ENCODE data around the gene RAB1A. TPM values are rescaled to one million over a fixed set of nuclear protein-coding genes. Genes with fewer than 3 reads are reported as not detected.

Gene RAB1A
- total and polyA plus RNA-seq, 10 of the 15 experiments (the other 5 are each of a cell fraction or from before 2014, with no cell fraction given): 48.9 to 171 (median 83.4) TPM

GRCh38 chr2:65136253-65136652 is 6.3 kb upstream of the RAB1A start:
- ATAC-seq: no peak
- 25% methylated on average over 1 of the region's 1 CpG for WGBS (ENCODE audit: insufficient coverage, insufficient replicate concordance, low lambda C conversion rate, missing lambda C conversion rate)
- ChIA-PET RAD21 (ENCODE audit: unreplicated experiment) (no interaction called here), POLR2A (interaction anchor here (0.7 to 1.1 kb wide), 3 partner anchors 11 to 58 kb away, joined by 3 to 15 read pairs (median 5); no protein-coding TSS in a partner anchor), CTCF (interaction anchor here (1.4 kb wide), 1 partner anchor 33 kb away, joined by 8 read pairs; no protein-coding TSS in a partner anchor), SMC1A (ENCODE audit: uncharacterized antibody, unreplicated experiment) (interaction anchor here (0.7 kb wide), 1 partner anchor 21 kb away, joined by 3 read pairs; no protein-coding TSS in a partner anchor)
- Histone ChIP-seq H2AFZ (ENCODE audit: control insufficient read depth, low read depth, low read length) (no peak overlapping the region), H3K79me2 (ENCODE audit: control insufficient read depth, insufficient read depth, low read length) (no peaks in the 10 kb centered on the region), H3K4me1 (ENCODE audit: control insufficient read depth, insufficient read depth, low read length) (no peaks in the 10 kb centered on the region), H3K27me3 (replicated peaks in 1 of 2; ENCODE audit: control insufficient read depth in 2 of 2, insufficient read depth in 2 of 2, low read length in 1 of 2) (no peaks in the 10 kb centered on the region), H3K4me2 (ENCODE audit: control insufficient read depth, insufficient read depth) (no peak overlapping the region), H3K36me3 (ENCODE audit: control insufficient read depth in 2 of 2, insufficient read depth in 2 of 2, low read length in 1 of 2) (no peaks in the 10 kb centered on the region), H3K27ac (ENCODE audit: control insufficient read depth, insufficient read depth) (no peak overlapping the region), H3K4me3 (no peak overlapping the region), H3K9ac (ENCODE audit: control insufficient read depth, insufficient read depth, low read length) (no peak overlapping the region), H3K9me3 (replicated peaks; ENCODE audit: control insufficient read depth, insufficient read depth, low read length) (no peaks in the 10 kb centered on the region), H4K20me1 (ENCODE audit: control insufficient read depth, insufficient read depth) (no peaks in the 10 kb centered on the region)
- in situ Hi-C loops (cut with MboI) (no loop called here), intact Hi-C loops (cut with micrococcal nuclease; ENCODE audit: unreplicated experiment) (no loop called here)
- BruUV-seq (replicated peaks): no TSS peak
- TF ChIP-seq, protein P1, sequence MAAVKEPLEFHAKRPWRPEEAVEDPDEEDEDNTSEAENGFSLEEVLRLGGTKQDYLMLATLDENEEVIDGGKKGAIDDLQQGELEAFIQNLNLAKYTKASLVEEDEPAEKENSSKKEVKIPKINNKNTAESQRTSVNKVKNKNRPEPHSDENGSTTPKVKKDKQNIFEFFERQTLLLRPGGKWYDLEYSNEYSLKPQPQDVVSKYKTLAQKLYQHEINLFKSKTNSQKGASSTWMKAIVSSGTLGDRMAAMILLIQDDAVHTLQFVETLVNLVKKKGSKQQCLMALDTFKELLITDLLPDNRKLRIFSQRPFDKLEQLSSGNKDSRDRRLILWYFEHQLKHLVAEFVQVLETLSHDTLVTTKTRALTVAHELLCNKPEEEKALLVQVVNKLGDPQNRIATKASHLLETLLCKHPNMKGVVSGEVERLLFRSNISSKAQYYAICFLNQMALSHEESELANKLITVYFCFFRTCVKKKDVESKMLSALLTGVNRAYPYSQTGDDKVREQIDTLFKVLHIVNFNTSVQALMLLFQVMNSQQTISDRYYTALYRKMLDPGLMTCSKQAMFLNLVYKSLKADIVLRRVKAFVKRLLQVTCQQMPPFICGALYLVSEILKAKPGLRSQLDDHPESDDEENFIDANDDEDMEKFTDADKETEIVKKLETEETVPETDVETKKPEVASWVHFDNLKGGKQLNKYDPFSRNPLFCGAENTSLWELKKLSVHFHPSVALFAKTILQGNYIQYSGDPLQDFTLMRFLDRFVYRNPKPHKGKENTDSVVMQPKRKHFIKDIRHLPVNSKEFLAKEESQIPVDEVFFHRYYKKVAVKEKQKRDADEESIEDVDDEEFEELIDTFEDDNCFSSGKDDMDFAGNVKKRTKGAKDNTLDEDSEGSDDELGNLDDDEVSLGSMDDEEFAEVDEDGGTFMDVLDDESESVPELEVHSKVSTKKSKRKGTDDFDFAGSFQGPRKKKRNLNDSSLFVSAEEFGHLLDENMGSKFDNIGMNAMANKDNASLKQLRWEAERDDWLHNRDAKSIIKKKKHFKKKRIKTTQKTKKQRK (IDR thresholded peaks at IDR 0.05; ENCODE audit: low read depth, low read length): no peak
- TF ChIP-seq MXI1 (IDR thresholded peaks at IDR 0.05; ENCODE audit: low read depth, low read length): no peak
- FAIRE-seq: no peak
- DNase-seq (ENCODE audit: low read depth, low spot score): no peak

- Histone ChIP-seq H3K79me2 (ENCODE audit: control insufficient read depth, insufficient read depth, low read length) (peaks cover 8% of the 10 kb centered on the region), H2AFZ (ENCODE audit: control insufficient read depth, low read depth, low read length) (no peak overlapping the region), H3K27ac (ENCODE audit: control insufficient read depth, insufficient read depth) (no peak overlapping the region), H3K4me2 (ENCODE audit: control insufficient read depth, insufficient read depth) (no peak overlapping the region), H3K9ac (ENCODE audit: control insufficient read depth, insufficient read depth, low read length) (no peak overlapping the region), H3K36me3 (ENCODE audit: control insufficient read depth in 2 of 2, insufficient read depth in 2 of 2, low read length in 1 of 2) (no peaks in the 10 kb centered on the region), H3K4me3 (no peak overlapping the region), H3K9me3 (replicated peaks; ENCODE audit: control insufficient read depth, insufficient read depth, low read length) (no peaks in the 10 kb centered on the region), H3K4me1 (ENCODE audit: control insufficient read depth, insufficient read depth, low read length) (no peaks in the 10 kb centered on the region), H4K20me1 (ENCODE audit: control insufficient read depth, insufficient read depth) (no peaks in the 10 kb centered on the region), H3K27me3 (replicated peaks in 1 of 2; ENCODE audit: control insufficient read depth in 2 of 2, insufficient read depth in 2 of 2, low read length in 1 of 2) (no peaks in the 10 kb centered on the region)
- CTCF ChIA-PET: interaction anchor here (1.4 to 2.1 kb wide), 4 partner anchors 35 to 69 kb away, joined by 4 to 8 read pairs (median 7); no protein-coding TSS in a partner anchor
- in situ Hi-C loops (cut with MboI) (no loop called here), intact Hi-C loops (cut with micrococcal nuclease; ENCODE audit: unreplicated experiment) (loop anchor here (5.0 kb wide), 2 partner anchors 93 to 202 kb away; partner anchors contain the start of gene ACTR2)
- SMC1A ChIA-PET (ENCODE audit: uncharacterized antibody, unreplicated experiment): interaction anchor here (0.6 to 6.6 kb wide), 9 partner anchors 9 to 91 kb away, joined by 3 to 33 read pairs (median 4); no protein-coding TSS in a partner anchor
- 69% methylated on average over 7 of the region's 7 CpGs for WGBS (ENCODE audit: insufficient coverage, insufficient replicate concordance, low lambda C conversion rate, missing lambda C conversion rate)
- DNase-seq (ENCODE audit: low read depth, low spot score) (no peak), FAIRE-seq (no peak), ATAC-seq (no peak)
- POLR2A ChIA-PET: interaction anchor here (0.7 to 0.8 kb wide), 2 partner anchors 14 to 78 kb away, joined by 3 to 4 read pairs; no protein-coding TSS in a partner anchor
- no TSS peak for BruUV-seq (replicated peaks)
- RAD21 ChIA-PET (ENCODE audit: unreplicated experiment): interaction anchor here (0.6 to 1.2 kb wide), 2 partner anchors 47 to 69 kb away, joined by 3 to 4 read pairs; no protein-coding TSS in a partner anchor
- TF ChIP-seq SMAD5 (IDR thresholded peaks at IDR 0.05; ENCODE audit: low read depth) (no peak), POLR2A (IDR thresholded peaks at IDR 0.05; ENCODE audit: low read depth, low read length) (no peak), RFX5 (IDR thresholded peaks at IDR 0.05; ENCODE audit: low read depth, low read length) (no peak), FOS (IDR thresholded peaks at IDR 0.05; ENCODE audit: borderline replicate concordance, extremely low read depth, insufficient read length) (no peak), PML (IDR thresholded peaks at IDR 0.05; ENCODE audit: low read length) (no peak), NBN (IDR thresholded peaks at IDR 0.05) (no peak), NFYB (IDR thresholded peaks at IDR 0.05; ENCODE audit: insufficient read depth, low read depth, low read length) (no peak), FOXM1 (IDR thresholded peaks at IDR 0.05; ENCODE audit: low read depth, low read length) (no peak), RBBP5 (conservative IDR thresholded peaks at IDR 0.05) (no peak), MAX (IDR thresholded peaks at IDR 0.05; ENCODE audit: low read depth, low read length) (no peak), TCF3 (IDR thresholded peaks at IDR 0.05; ENCODE audit: borderline replicate concordance, insufficient read depth, low read depth, low read length) (no peak), ESRRA (IDR thresholded peaks at IDR 0.05; ENCODE audit: low read length) (no peak)
These were observed 4.3 kb upstream of the RAB1A start for GRCh38 chr2:65134158-65134557.

All from GM12878 (cell line).